GM12872 (cell line): ENCODE results near the gene ZNF414.

Experiments used
- CTCF ChIP-seq: IDR thresholded peaks from 3 replicates; pipeline ENCODE4 v1.5.1; 2011; ENCODE audit warnings: low read depth, mild to moderate bottlenecking, low read length, moderate library complexity; ENCODE audit not compliant: insufficient read depth

The ZNF414 gene

GRCh38 chr19:8499048-8499833 is 14.7 kb downstream of the ZNF414 start:
- no peak for TF ChIP-seq CTCF

- no peak for TF ChIP-seq CTCF
Measured at GRCh38 chr19:8498295-8498694, 15.7 kb downstream of the ZNF414 start.

- TF ChIP-seq CTCF: no peak
Measured at GRCh38 chr19:8494158-8494557, 19.8 kb downstream of the ZNF414 start.

GRCh38 chr19:8491574-8491973 is 22.4 kb downstream of the ZNF414 start:
- 0 out of 3 replicates have a peak, but pooled peaks have one; percentile 16 for TF ChIP-seq CTCF

GRCh38 chr19:8490873-8491272 is 23.1 kb downstream of the ZNF414 start:
- no peak for TF ChIP-seq CTCF

- TF ChIP-seq CTCF: no peak
Measured at GRCh38 chr19:8490395-8490760, 23.6 kb downstream of the ZNF414 start.

GRCh38 chr19:8489561-8490394 is 24.2 kb downstream of the ZNF414 start:
- TF ChIP-seq CTCF: no peak
